GM10847 (cell line): ENCODE measurements around the gene TMEM132E.

Source experiments
- POLR2A ChIP-seq: IDR thresholded peaks from 2 replicates; pipeline ENCODE4 v1.6.1; 2011; ENCODE audit not compliant: insufficient read length; ENCODE audit errors: extremely low read depth

Gene TMEM132E

DNA sequence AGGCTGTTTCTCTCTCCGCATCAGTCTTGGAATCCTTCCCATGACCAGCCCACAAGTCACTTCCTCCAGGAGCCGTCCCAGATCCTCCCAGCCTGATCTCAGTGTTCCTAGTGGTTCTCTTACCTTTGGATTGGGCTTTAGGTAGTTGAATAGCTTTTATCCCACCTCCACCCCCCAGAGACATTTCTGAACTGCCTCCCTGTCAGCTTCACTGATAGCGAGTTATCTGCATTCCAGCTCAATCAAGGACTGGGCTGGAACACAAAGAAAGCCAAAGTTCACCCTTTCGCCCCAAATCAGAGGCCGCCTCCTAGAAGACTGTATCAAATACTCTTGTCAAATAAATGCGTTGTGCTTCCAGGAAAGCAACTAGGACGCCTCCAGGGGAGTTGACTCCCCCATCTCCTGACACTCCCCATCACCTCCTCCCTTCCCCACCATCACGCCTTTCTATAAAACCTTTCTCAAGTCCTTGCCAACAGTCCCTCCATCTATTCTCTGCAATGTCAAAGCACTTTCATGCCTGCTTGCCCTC, 72.7 kb downstream of the TMEM132E start:
- TF ChIP-seq POLR2A: no peak

DNA sequence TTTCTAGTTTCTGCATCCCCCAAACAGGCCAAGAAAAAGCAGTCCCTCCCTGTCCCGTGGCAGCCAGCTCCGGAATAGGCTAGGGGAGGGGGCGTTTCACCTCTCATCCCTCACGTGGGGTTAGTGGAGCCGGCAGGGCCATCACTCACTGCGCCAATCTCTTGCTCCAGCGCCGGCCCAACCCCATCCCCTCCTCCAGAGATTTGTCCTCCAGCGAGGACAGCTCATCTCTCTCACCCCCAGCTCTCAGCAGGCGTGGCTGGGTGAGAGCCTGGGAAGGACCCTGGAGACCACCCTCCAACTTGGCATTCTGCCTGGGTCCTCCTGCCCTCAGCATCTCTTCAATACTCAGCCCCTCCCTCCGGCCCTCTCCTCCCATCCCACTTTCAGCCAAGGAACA, 74.1 kb downstream of the TMEM132E start:
- no peak for TF ChIP-seq POLR2A

DNA sequence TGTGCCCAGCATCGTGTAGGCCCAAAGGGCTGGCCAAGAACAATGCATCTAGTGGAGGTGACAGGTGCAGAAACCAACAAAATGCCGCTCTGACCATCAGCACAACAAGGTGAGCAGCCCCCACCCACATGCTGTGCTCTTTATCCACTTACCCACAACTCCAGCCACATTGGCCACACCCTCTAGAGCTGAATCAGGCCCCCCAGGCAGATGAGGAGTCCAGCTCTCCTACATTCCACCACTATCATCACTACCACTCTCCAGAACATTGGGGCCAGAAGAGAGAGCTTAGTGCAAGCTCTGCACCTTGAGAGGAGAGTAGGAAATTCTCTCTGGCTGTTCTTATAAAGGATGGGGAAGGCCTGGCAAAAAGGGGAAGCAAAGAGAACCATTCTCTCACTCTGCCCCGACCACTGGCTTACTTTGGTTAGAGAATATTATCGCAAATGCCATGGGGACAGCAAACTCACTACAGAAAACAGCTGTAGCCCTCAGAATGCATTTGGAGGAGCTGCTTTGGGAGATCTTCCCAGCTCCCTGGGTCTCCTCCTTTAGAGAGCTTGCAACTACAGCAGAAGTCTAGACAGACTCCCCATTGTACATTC, 75.0 kb downstream of the TMEM132E start:
- TF ChIP-seq POLR2A: no peak

DNA sequence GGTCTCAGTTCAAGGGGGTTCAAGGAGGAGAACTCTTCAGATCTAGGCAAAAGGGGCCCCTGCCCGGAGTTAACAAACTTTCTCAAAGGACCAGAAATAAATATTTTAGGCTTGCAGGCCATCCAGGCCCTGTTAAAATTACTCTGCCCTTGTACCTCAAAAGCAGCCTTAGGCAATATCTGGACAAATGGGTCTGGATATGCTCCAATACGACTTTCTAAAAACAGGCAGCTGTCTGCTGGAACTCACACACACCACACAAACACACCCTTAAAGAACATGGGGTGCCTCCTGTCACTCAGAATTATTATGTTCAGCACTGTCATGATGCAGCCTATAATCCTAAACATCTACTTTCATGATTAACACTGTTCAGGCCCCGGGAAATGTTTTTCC, 75.5 kb downstream of the TMEM132E start:
- no peak for TF ChIP-seq POLR2A

DNA sequence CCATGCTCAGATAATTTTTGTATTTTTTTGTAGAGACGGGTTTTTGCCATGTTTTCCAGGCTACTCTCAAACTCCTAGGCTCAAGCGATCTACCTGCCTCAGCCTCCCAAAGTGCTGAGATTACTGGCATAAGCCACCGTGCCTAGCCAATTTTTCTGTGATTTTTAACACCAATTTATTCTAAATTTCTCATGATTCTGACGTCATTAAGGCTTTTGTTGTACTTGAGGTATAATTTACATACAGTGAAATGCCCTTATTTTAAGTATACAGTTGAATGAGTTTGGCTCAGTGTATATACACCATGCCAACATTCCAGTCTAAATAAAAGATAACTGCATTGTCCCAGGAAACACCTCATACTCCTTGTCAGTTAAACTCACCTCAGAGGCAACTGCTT, 77.4 kb downstream of the TMEM132E start:
- TF ChIP-seq POLR2A: no peak

DNA sequence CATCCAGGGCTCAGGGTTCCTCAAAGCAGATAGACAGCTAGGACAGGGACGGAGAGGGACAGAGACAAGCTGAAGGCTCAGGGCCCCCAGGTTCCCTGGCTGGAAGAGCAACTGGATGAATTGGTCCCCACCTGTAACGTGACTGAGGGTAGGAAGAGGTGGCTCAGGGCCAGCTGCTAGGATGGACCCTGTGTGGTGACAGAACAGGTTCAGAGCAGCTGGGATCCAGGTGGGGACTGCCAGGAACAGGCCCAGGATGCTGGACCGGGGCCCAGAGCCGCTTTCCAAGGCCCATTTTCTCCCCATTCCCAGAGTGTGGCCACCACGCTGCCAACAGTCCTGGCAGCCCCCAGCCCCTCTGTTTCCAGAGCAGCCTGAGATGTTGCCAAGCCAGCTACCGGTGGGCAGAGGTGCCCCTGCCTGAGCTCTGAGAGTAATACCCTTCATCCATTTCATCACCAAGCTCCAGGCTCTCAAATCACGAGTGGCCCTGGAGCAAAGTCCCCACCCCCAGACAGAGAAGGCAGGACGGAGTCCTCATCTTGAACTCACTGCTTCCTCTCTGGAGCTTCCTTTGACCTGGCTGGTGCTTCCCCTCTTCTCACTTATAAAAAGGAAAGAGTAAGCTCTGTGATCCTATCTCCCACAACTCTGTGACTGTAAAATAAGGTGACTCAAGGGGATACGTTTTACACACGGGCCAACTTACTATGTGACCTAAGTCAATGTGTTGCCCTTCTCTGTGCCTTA, 79.6 kb downstream of the TMEM132E start:
- TF ChIP-seq POLR2A: no peak

DNA sequence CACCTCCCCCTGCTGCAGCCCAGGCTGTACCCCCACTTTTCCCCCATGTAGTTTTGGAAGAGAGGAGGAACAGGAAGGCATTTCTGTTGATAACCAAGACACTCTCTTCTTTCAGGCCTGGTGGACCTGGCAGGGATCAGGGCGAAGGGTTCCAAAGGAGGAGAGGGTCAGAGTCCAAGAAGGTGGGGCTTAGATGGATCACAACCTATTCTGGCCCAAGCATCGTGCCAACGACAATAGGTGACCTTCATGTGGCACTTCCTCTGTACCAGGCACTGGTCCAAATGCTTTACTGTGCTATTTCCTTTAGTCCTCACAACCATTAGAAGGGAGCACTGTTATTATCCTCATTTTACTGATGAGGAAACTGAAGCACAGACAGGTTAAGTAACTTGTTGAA, 84.3 kb downstream of the TMEM132E start:
- TF ChIP-seq POLR2A: no peak

DNA sequence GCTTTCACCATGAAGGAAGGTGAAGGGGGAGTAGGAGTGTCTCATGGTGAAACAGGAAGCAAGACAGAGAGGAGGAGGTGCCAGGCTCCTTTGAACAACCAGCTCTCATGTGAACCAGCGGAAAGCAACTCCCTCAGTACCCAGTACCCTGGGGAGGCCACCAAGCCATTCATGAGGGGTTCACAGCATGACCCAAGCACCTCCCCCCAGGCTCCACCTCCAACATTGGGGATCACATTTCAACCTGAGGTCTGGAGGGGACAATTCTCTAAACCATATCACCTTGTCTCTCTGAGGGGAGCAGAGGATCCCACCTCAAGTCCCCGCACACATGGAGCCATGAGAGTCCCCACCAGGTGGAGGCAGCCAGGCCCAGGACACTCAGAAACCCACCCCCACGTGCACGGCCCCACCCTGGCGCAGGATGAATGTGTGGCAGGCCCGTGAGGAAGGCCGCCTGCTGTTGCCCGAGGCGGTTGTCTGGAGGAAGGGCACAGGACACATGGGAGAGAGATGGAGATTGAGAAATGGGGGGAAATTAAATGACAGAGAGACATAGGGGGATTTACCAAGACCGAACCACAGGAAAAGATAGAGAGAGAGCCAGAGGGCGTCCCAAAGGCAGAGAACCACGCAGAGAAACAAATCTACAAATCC, 85.9 kb downstream of the TMEM132E start:
- TF ChIP-seq POLR2A: no peak

DNA sequence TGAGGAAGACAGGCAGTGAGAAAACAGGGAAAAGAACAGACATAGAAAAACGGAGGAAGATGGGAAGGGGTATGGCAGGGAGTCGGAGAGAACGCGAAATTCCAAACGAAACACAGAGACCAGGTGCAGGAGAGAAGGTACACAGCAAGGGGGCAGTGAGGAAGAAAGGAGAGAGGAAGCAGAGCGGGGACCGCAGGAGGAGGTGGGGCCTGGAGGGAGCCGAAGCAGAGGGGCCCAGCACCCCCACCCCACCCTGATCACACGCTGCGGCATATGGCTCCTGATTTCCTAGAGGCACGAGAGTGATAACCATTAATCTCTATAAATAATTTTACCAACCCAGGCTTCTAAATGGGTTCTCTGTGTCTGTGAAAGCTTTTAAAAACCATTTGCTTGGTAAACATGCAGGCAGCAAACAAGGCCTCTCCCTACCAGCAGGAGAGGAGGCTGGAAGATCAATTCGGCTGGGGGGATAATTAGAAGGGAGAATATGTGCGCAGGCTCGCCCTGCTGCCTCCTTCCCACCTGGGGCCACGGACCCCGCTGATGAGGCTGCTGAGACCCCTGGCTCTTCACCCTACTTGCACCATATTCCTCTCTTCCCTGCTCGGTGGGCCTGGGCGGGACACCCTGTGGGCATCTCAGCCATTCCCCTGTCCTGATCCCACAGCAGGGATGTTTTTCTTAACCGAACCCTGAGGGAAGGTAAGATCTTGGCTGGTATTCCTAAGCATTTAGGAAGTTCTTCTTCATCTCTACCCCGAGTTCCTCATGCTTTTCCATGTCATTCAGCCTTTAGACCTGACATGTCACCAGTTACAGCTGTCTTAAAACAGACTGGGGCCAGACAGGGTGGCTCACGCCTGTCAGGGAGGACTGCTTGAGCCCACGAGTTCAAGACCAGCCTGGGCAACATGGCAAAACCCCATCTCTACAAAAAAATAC, 86.7 kb downstream of the TMEM132E start:
- TF ChIP-seq POLR2A: no peak

DNA sequence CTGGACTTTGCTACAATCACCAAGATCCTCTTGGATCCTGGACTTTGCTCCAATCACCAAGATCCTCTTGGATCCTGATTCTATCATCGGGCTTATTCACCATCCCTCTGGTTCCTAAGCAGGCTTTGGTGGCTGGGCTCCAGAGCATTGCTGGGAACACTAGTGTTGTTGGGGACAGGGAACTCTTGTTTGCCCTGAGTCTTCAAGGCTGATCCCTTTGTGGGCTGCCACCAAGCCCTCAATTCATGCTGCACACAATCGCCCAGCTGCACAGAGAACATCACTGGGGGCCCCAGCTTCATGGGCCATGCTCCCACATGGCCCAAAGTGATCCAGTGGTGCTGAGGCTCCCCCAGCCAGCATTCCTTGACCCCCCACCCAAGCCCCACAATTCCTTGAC, 88.3 kb downstream of the TMEM132E start:
- TF ChIP-seq POLR2A: no peak

DNA sequence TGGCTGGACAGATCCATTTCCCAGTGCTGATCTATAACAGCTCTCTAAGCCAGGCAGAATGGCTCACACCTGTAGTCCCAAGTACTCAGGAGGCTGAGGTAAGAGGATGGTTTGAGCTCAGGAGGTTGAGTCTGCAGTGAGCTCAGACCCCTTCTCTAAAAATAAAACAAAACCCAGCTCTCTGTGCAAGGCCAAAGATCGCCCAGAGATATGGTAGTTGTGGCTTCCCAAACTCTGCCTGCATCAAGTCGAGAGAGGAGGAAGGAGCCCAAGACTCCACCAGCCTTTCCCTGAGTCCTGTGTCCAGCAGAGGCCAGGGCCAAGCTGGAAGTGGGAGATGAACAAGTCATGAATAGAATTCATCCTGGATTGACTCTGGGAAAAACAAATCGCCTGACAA, 88.8 kb downstream of the TMEM132E start:
- no peak for TF ChIP-seq POLR2A

DNA sequence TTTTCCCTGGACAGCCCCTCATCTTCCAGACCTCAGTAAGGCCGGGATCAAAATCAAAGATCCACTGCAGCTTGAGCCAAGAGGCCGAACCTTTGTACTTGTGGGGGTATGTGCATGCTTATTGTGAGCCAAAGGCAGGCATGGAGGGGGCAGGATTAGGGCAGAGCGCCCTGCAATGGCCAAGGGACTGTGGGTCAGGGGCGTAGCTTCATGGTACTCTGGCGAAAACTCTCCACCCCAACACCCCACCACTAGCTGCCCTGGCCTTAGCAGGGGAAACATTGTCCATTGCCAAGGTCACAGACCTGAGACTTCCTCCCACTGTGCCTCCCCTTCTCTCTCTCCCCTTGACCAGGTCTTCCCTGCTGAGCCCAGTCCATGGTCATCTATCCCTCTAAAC, 90.1 kb downstream of the TMEM132E start:
- TF ChIP-seq POLR2A: no peak

DNA sequence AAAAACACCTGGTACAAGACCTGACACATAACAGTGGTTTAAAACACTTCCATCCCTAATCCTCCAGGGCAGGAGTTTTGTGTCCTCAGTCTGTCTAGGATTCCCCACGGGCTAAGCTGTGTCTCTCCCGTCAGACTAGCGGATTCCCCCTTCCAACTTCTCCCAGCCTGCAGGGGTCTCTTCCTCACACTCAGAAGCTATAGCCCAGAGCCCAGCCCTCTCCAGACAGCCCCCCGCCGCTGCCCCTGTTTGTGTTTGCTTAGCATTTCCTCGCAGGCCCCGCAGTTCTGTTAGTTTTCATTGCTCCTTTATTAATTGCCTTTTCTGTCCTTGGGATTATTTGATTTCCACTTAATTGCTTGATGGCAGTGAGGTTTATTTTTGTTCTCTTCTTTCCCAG, 91.2 kb downstream of the TMEM132E start:
- no peak for TF ChIP-seq POLR2A

DNA sequence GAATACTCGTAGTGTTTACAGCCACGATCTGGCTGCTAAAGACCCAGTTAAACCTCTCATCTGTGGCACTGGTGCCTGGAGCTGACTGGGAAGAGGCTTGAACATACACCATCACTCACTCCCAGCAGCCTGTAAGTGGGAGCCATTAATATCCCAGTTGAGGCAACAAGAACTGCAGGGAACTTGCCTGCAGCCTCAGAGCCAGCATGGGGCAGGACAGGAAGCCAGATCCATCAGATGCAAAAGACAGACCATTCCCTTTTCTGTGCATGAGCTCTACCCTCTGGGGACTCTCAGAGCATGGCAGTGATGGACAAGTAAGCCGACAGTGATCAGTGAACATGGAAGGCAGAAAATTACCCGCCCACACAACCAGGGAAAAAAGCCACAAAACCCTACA, 91.8 kb downstream of the TMEM132E start:
- TF ChIP-seq POLR2A: no peak

DNA sequence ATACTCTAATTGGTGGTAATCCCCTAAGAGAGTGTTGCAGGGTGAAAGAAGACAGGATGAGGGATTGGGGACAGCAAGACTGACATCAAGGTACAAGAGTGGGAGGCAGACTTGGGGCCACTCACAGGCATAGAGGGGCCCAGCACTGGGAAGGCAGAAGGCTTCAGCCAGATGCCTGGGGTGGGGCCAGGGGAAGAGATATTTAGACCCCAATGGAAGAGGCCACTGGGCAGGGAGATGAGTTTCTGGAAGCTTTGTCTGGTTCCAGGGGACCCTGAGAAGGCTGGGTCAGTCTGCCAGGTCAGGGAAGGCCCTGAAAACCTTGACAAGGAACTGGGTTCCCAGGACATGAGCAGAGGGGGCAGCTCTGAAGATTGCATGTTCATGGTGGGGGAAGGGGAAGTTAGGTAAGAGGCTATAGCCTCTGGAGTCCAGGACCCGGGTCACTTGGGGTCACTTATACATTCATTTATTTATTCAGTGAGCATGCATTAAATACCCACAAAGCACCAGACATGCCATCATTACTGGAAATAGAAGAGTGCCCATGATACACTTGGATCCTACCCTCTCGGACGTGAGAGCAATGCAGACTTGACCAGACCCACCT, 92.9 kb downstream of the TMEM132E start:
- TF ChIP-seq POLR2A: no peak
